IMR-90 (cell line): ENCODE results near the gene SREBF2. TPM values are rescaled to one million over a fixed set of nuclear protein-coding genes. Genes with fewer than 3 reads are reported as not detected.

Experiments
- ATAC-seq: fragments of 200-7000 bp; cut with Tn5 transposase; 2 replicates; pipeline ENCODE4 v1.9.1; 2020; ENCODE audit warnings: low read depth, mild to moderate bottlenecking, moderate library complexity
- BruUV-seq: library from RNA; stranded (reverse); fragments of 400-500 nt; replicated peaks from 2 replicates; lab custom pipeline; 2021; lab: Mats Ljungman, UMichigan
- CTCF ChIA-PET: fragments of 300-600 bp; formaldehyde crosslinking; extraction: SDS; loops from one replicate; lab custom pipeline; 2021; ENCODE audit warnings: antibody characterized with exemption; lab: Yijun Ruan, JAX
- POLR2A ChIA-PET: fragments of 300-600 bp; sonication (Branson Sonifier 250); formaldehyde crosslinking; loops from one replicate; lab custom pipeline; 2022; ENCODE audit warnings: antibody characterized with exemption; ENCODE audit not compliant: unreplicated experiment; lab: Charles Lee
- DNase-seq: peaks from one replicate; pipeline ENCODE4 v3.0.0; 2013
- H2AFZ ChIP-seq: replicated peaks from 2 replicates; pipeline ENCODE3; 2013; ENCODE audit warnings: low read length, mild to moderate bottlenecking; ENCODE audit not compliant: poor library complexity
- H2AK5ac ChIP-seq: 2 replicates; pipeline ENCODE4 v1.6.1; 2013; ENCODE audit warnings: low read depth, low read length, inconsistent platforms
- H2AK9ac ChIP-seq: replicated peaks from 2 replicates; pipeline ENCODE3; 2013; ENCODE audit warnings: mild to moderate bottlenecking, low read depth, low read length, moderate library complexity; ENCODE audit not compliant: poor library complexity
- H2BK120ac ChIP-seq: 2 replicates; pipeline ENCODE4 v1.6.1; 2013; ENCODE audit warnings: low read depth, low read length, inconsistent platforms
- H2BK15ac ChIP-seq: 3 replicates; pipeline ENCODE4 v1.6.1; 2013; ENCODE audit warnings: low read depth, low read length, inconsistent platforms
- H2BK20ac ChIP-seq: 2 replicates; pipeline ENCODE4 v1.6.1; 2013; ENCODE audit warnings: low read depth, mild to moderate bottlenecking, inconsistent platforms, low read length, moderate library complexity
- H2BK5ac ChIP-seq: 2 replicates; pipeline ENCODE4 v1.6.1; 2013; ENCODE audit warnings: mild to moderate bottlenecking, low read depth, low read length, inconsistent platforms; ENCODE audit not compliant: poor library complexity, severe bottlenecking
- H3K14ac ChIP-seq: replicated peaks from 2 replicates; pipeline ENCODE4 v1.6.1; 2013; ENCODE audit warnings: low read depth, low read length, inconsistent platforms
- H3K18ac ChIP-seq: 2 replicates; pipeline ENCODE4 v1.6.1; 2013; ENCODE audit warnings: low read depth, low read length, control low read depth
- H3K23ac ChIP-seq: 2 replicates; pipeline ENCODE4 v1.6.1; 2013; ENCODE audit warnings: low read depth, low read length, inconsistent platforms
- H3K27ac ChIP-seq: 2 replicates; pipeline ENCODE4 v1.5.1; 2013; ENCODE audit warnings: mild to moderate bottlenecking, control low read depth, low read length; ENCODE audit not compliant: insufficient read depth
- H3K27me3 ChIP-seq: 2 replicates; pipeline ENCODE4 v1.6.1; 2013; ENCODE audit warnings: low read length; ENCODE audit not compliant: control insufficient read depth, insufficient read depth
- H3K36me3 ChIP-seq: 2 replicates; pipeline ENCODE4 v1.6.1; 2013; ENCODE audit warnings: low read length, mixed read lengths; ENCODE audit not compliant: control insufficient read depth, insufficient read depth
- H3K4ac ChIP-seq: 2 replicates; pipeline ENCODE4 v1.6.1; 2013; ENCODE audit warnings: low read depth, low read length, inconsistent platforms
- H3K4me1 ChIP-seq: 2 replicates; pipeline ENCODE4 v1.6.1; 2013; ENCODE audit warnings: low read length, mixed read lengths; ENCODE audit not compliant: control insufficient read depth, insufficient read depth
- H3K4me2 ChIP-seq: 2 replicates; pipeline ENCODE4 v1.6.1; 2013; ENCODE audit warnings: low read depth, mild to moderate bottlenecking, control low read depth, low read length, moderate library complexity
- H3K4me3 ChIP-seq: 2 replicates; pipeline ENCODE4 v1.5.1; 2013; ENCODE audit warnings: low read depth, mild to moderate bottlenecking, control low read depth, low read length, moderate library complexity; ENCODE audit not compliant: insufficient read depth
- H3K56ac ChIP-seq: 2 replicates; pipeline ENCODE4 v1.6.1; 2013; ENCODE audit warnings: low read length, inconsistent platforms; ENCODE audit not compliant: insufficient read depth; ENCODE audit errors: extremely low read depth
- H3K79me1 ChIP-seq, 2 experiments: 2 replicates each; pipeline ENCODE4 v1.6.1; 2013; ENCODE audit warnings: low read length in 2 of 2, inconsistent platforms in 1 of 2, low read depth in 1 of 2
- H3K9ac ChIP-seq: 2 replicates; pipeline ENCODE4 v1.6.1; 2013; ENCODE audit warnings: low read depth, low read length, control low read depth
- H3K9me1 ChIP-seq: 2 replicates; pipeline ENCODE4 v1.6.1; 2013; ENCODE audit warnings: low read length, inconsistent platforms; ENCODE audit not compliant: insufficient read depth
- H3K9me3 ChIP-seq: 2 replicates; pipeline ENCODE4 v1.6.1; 2013; ENCODE audit warnings: low read length; ENCODE audit not compliant: control insufficient read depth, insufficient read depth
- H4K20me1 ChIP-seq: 2 replicates; pipeline ENCODE4 v1.6.1; 2013; ENCODE audit warnings: low read length, inconsistent platforms; ENCODE audit not compliant: insufficient read depth
- H4K5ac ChIP-seq: 2 replicates; pipeline ENCODE4 v1.6.1; 2013; ENCODE audit warnings: mild to moderate bottlenecking, low read depth, low read length, control low read depth
- H4K8ac ChIP-seq, 2 experiments: 2 replicates each; pipeline ENCODE4 v1.6.1; 2013; ENCODE audit warnings: low read depth in 2 of 2, low read length in 2 of 2, control low read depth in 1 of 2, inconsistent platforms in 1 of 2
- H4K91ac ChIP-seq: 2 replicates; pipeline ENCODE4 v1.6.1; 2013; ENCODE audit warnings: low read depth, low read length, inconsistent platforms; ENCODE audit not compliant: insufficient read depth
- BHLHE40 ChIP-seq: fragments of 150-350 bp; IDR thresholded peaks from 2 replicates; pipeline ENCODE4 v1.6.1; 2016; ENCODE audit warnings: mild to moderate bottlenecking, low read depth, low read length
- CHD1 ChIP-seq: IDR thresholded peaks from 2 replicates; pipeline ENCODE4 v1.6.1; 2012; ENCODE audit warnings: low read depth, low read length, improper control_type of control experiment
- CTCF ChIP-seq: conservative IDR thresholded peaks from 2 replicates; pipeline ENCODE4 v1.5.1; 2012; ENCODE audit warnings: mild to moderate bottlenecking, low read depth, low read length, improper control_type of control experiment
- ELK1 ChIP-seq: fragments of 150-350 bp; IDR thresholded peaks from 2 replicates; pipeline ENCODE4 v1.6.1; 2016; ENCODE audit warnings: low read depth, mild to moderate bottlenecking, low read length, moderate library complexity, borderline replicate concordance
- FOS ChIP-seq: fragments of 150-350 bp; IDR thresholded peaks from 2 replicates; pipeline ENCODE4 v1.6.1; 2016; ENCODE audit warnings: low read depth, low read length
- MAFK ChIP-seq: IDR thresholded peaks from 2 replicates; pipeline ENCODE4 v1.6.1; 2012; ENCODE audit warnings: low read depth, low read length, improper control_type of control experiment
- MAZ ChIP-seq: IDR thresholded peaks from 2 replicates; pipeline ENCODE4 v1.6.1; 2012; ENCODE audit warnings: low read depth, mild to moderate bottlenecking, low read length, improper control_type of control experiment, moderate library complexity, borderline replicate concordance
- MXI1 ChIP-seq: IDR thresholded peaks from 2 replicates; pipeline ENCODE4 v1.6.1; 2012; ENCODE audit warnings: low read depth, mild to moderate bottlenecking, low read length, moderate library complexity, borderline replicate concordance
- NFE2L2 ChIP-seq: fragments of 150-350 bp; IDR thresholded peaks from 2 replicates; pipeline ENCODE4 v1.6.1; 2016; ENCODE audit warnings: low read depth, mild to moderate bottlenecking, low read length
- POLR2A ChIP-seq: IDR thresholded peaks from 2 replicates; pipeline ENCODE4 v1.6.1; 2012; ENCODE audit warnings: mild to moderate bottlenecking, low read depth, low read length
- RAD21 ChIP-seq: IDR thresholded peaks from 2 replicates; pipeline ENCODE4 v1.6.1; 2012; ENCODE audit warnings: low read length, improper control_type of control experiment
- RCOR1 ChIP-seq: IDR thresholded peaks from 2 replicates; pipeline ENCODE4 v1.6.1; 2012; ENCODE audit warnings: mild to moderate bottlenecking, low read length, improper control_type of control experiment; ENCODE audit not compliant: insufficient replicate concordance
- RFX5 ChIP-seq: IDR thresholded peaks from 2 replicates; pipeline ENCODE4 v1.8.0; 2012; ENCODE audit warnings: low read depth, mild to moderate bottlenecking, low read length, moderate library complexity
- SMC3 ChIP-seq: fragments of 150-350 bp; IDR thresholded peaks from 2 replicates; pipeline ENCODE4 v1.6.1; 2016; ENCODE audit warnings: low read depth, mild to moderate bottlenecking, antibody characterized with exemption, low read length, moderate library complexity
- USF2 ChIP-seq: fragments of 150-350 bp; IDR thresholded peaks from 2 replicates; pipeline ENCODE4 v1.6.1; 2017; ENCODE audit warnings: mild to moderate bottlenecking, antibody characterized with exemption, low read length, low read depth
- WGBS, 2 experiments: methylation state at CpG; one replicate each; pipeline versions ENCODE4 v1.1.5 to v1.1.7; 2013; ENCODE audit warnings: missing lambda C conversion rate in 2 of 2; ENCODE audit not compliant: insufficient read length in 1 of 2; ENCODE audit errors: extremely low coverage in 2 of 2; 5-methylcytosine and 5-hydroxymethylcytosine counted together
- dilution Hi-C: fragments of 300-500 bp; cut with HindIII; formaldehyde crosslinking; loops from one replicate; pipeline ENCODE4 v1.14.3; 2018; ENCODE audit warnings: low sequenced_read_pairs; ENCODE audit not compliant: unreplicated experiment
- in situ Hi-C: fragments of 300-500 bp; cut with MboI; formaldehyde crosslinking; loops from 3 replicates; pipeline ENCODE4 v1.14.3; 2019; ENCODE audit warnings: low sequenced_read_pairs, inconsistent platforms, mixed read lengths
- intact Hi-C: fragments of 100-400 bp; cut with micrococcal nuclease; formaldehyde crosslinking; loops from 2 replicates; pipeline ENCODE4 v1.10.0; 2022
- polyA plus RNA-seq, 3 experiments: library from polyadenylated mRNA; depleted of rRNA; stranded (reverse); fragments of >200 nt; gene quantifications; 2 replicates each; pipeline ENCODE4 v1.2.3, GENCODE V29; 2012; ENCODE audit warnings: low replicate concordance in 1 of 3
- total RNA-seq: library from RNA; depleted of rRNA; stranded (reverse); fragments of >200 nt; gene quantifications from 2 replicates; pipeline ENCODE4 v1.2.3, GENCODE V29; 2012

SREBF2 gene
- total and polyA plus RNA-seq, 2 of the 4 experiments (the other 2 are of a cell fraction), result 8.1 to 47.4 TPM

GRCh38 chr22:41928593-41929417 is 95.9 kb downstream of the SREBF2 start:
- CTCF ChIA-PET, result interaction anchor here (1.4 kb wide), 1 partner anchor 12 kb away, joined by 4 read pairs; no protein-coding TSS in a partner anchor
- ATAC-seq, result no peak
- no peak for TF ChIP-seq NFE2L2
- TF ChIP-seq BHLHE40, result no peak
- no peak for TF ChIP-seq RAD21
- TF ChIP-seq CHD1, result no peak
- no peak for TF ChIP-seq MAZ
- no peak for TF ChIP-seq FOS
- no peak for TF ChIP-seq POLR2A
- TF ChIP-seq SMC3, result no peak
- no peak for TF ChIP-seq ELK1
- no peak for TF ChIP-seq MAFK
- no peak for TF ChIP-seq CTCF
- TF ChIP-seq MXI1, result no peak
- no peak for TF ChIP-seq RFX5
- TF ChIP-seq USF2, result no peak
- TF ChIP-seq RCOR1, result no peak

More at GRCh38 chr22:41928593-41929417, 95.9 kb downstream of the SREBF2 start:
- H3K79me1 ChIP-seq, result no peaks in the 10 kb centered on the region
- dilution Hi-C loops, result no loop called here
- H2BK120ac ChIP-seq, result no peak overlapping the region
- no peak overlapping the region for H2BK5ac ChIP-seq
- no peak overlapping the region for H3K4me3 ChIP-seq
- no peaks in the 10 kb centered on the region for H3K4me1 ChIP-seq
- H3K4ac ChIP-seq, result no peak overlapping the region
- no peak for DNase-seq
- no peaks in the 10 kb centered on the region for H3K9me3 ChIP-seq
- H3K14ac ChIP-seq, result no peak overlapping the region
- H4K8ac ChIP-seq, result no peak overlapping the region
- peaks cover 15% of the 10 kb centered on the region for H3K27me3 ChIP-seq
- H2AK9ac ChIP-seq, result peak overlapping the region; percentile 72
- H3K23ac ChIP-seq, result no peak overlapping the region
- H4K91ac ChIP-seq, result no peak overlapping the region
- in situ Hi-C loops, result no loop called here
- intact Hi-C loops, result no loop called here
- POLR2A ChIA-PET, result no interaction called here
- BruUV-seq, result no TSS peak
- H3K9ac ChIP-seq, result no peak overlapping the region
- no peaks in the 10 kb centered on the region for H3K36me3 ChIP-seq
- no peak overlapping the region for H2BK20ac ChIP-seq
- H3K56ac ChIP-seq, result no peak overlapping the region
- H3K27ac ChIP-seq, result no peak overlapping the region
- no peaks in the 10 kb centered on the region; the same call in 1 of the 2 replicates for H4K20me1 ChIP-seq
- H2AFZ ChIP-seq, result no peak overlapping the region
- WGBS, 2 experiments, result 35% methylated on average over 4 of the region's 14 CpGs; no CpG with 5 or more reads in 1 of the 2 experiments
- H2AK5ac ChIP-seq, result no peak overlapping the region
- H3K9me1 ChIP-seq, result no peaks in the 10 kb centered on the region
- H3K4me2 ChIP-seq, result no peak overlapping the region
- no peak overlapping the region for H3K18ac ChIP-seq
- H4K5ac ChIP-seq, result no peak overlapping the region
- no peak overlapping the region for H2BK15ac ChIP-seq
